Heart right ventricle (tissue), 16 donors: ENCODE data around the gene SDK2. TPM values are rescaled to one million over a fixed set of nuclear protein-coding genes. Genes with fewer than 3 reads are reported as not detected.

Source experiments
- ATAC-seq, 8 donors: fragments of 200-7000 bp; cut with Tn5 transposase; one replicate each; pipeline ENCODE4 v1.9.1; 2020; ENCODE audit warnings: mild to moderate bottlenecking in 8 of 8, moderate library complexity in 8 of 8, moderate number of reproducible peaks in 1 of 8
- DNase-seq, 2 donors: peaks; one replicate each; pipeline ENCODE4 v3.0.0-alpha.2; 2020
- H3K27ac ChIP-seq, 10 donors: fragments of 200-600 bp; sonication (generic) in 2 of 10; one replicate each; pipeline versions ENCODE4 v1.5.0 to v1.8.0; 2020 to 2022; ENCODE audit warnings: mild to moderate bottlenecking in 3 of 10
- H3K27me3 ChIP-seq, 7 donors: fragments of 200-600 bp; one replicate each; pipeline ENCODE4 v1.8.0; 2021 to 2022; ENCODE audit warnings: mild to moderate bottlenecking in 2 of 7
- H3K36me3 ChIP-seq, 9 donors: fragments of 200-600 bp; sonication (generic) in 1 of 9; one replicate each; pipeline versions ENCODE4 v1.5.0 to v1.8.0; 2020 to 2022; ENCODE audit warnings: mild to moderate bottlenecking in 2 of 9
- H3K4me1 ChIP-seq, 9 donors: fragments of 200-600 bp; sonication (generic) in 1 of 9; one replicate each; pipeline versions ENCODE4 v1.5.0 to v1.8.0; 2020 to 2022; ENCODE audit warnings: mild to moderate bottlenecking in 4 of 9
- H3K4me3 ChIP-seq, 10 donors: fragments of 200-600 bp; sonication (generic) in 2 of 10; one replicate each; pipeline versions ENCODE4 v1.5.0 to v1.8.0; 2020 to 2022; ENCODE audit warnings: mild to moderate bottlenecking in 7 of 10, moderate library complexity in 2 of 10
- H3K9me3 ChIP-seq, 11 donors: fragments of 200-600 bp in 10 of 11; sonication (generic) in 2 of 11; one replicate each; pipeline versions ENCODE4 v1.5.0 to v1.8.0; 2013 to 2022; ENCODE audit warnings: mild to moderate bottlenecking in 2 of 11, control low read depth in 1 of 11, moderate library complexity in 1 of 11
- WGBS, 2 donors: extraction: QIAGEN DNeasy Blood & Tissue Kit; methylation state at CpG; one replicate each; pipeline ENCODE4 v1.1.7; 2013; ENCODE audit warnings: inconsistent platforms in 1 of 2; 5-methylcytosine and 5-hydroxymethylcytosine counted together
- intact Hi-C, 10 donors: fragments of 100-400 bp; cut with DNase I; formaldehyde crosslinking; loops; one replicate each; pipeline versions ENCODE4 v1.11.1 to v1.14.2; 2022
- polyA plus RNA-seq, 2 donors: library from polyadenylated mRNA; stranded (reverse); fragments of 200-250 nt; gene quantifications; one replicate each; pipeline ENCODE4 v1.2.3, GENCODE V29; 2013
- total RNA-seq, 10 donors: library from RNA; stranded (reverse); fragmentation: NEBNext Ultra II Directional in 3 of 10; extraction: Animal tissue kit (Norgen Biotek cat#: 25700) in 3 of 10; gene quantifications; one replicate each; pipeline versions ENCODE4 v1.2.1 to v1.2.4, GENCODE V29; 2021 to 2023
- TF ChIP-seq, protein P1 (sequence below), 9 donors: fragments of 200-600 bp; sonication (generic) in 2 of 9; IDR thresholded peaks; one replicate each; pipeline versions ENCODE4 v1.5.0 to v1.8.0; 2021 to 2022; ENCODE audit warnings: antibody characterized with exemption in 9 of 9, mild to moderate bottlenecking in 5 of 9, moderate library complexity in 1 of 9
- donor health status: Arrhythmogenic right ventricular cardiomyopathy.
- donor health status: ischemic (EF 13 %, LVEDD 7.1; RV severe dilation, severe dysfunction).
- donor health status: healthy with polysubstance abuse.
- donor health status: DM: no; HTN: yes; CAD: no.
- donor health status: DM: no; HTN: no; CAD: no.
- donor health status: ischemic (EF 25% LVEDD 6.9; RV normal size, moderate dysfunction).
- donor health status: ischemic (EF 25% LVEDD 5.7; RV mildly dilated, moderate dysfunction).
- donor health status: healthy.
- donor health status: DM: yes; HTN: yes; CAD: no.
- donor health status: Ischemic cardiomyopathy.
- donor health status: ischemic (EF 35%, LVEDD 5.7; RV mildly dilated, moderate dysfunction).
- donor health status: nonischemic (EF 11% LVEDD 7.7; RV severe dilation, severe dysfunction).
- donor health status: DM: yes; HTN: yes; CAD: no.
- donor health status: PGD.
- donor health status: ischemic (EF 29% LVEDD 5.4; RV normal size, mild dysfunction).
- donor health status: nonischemic (EF 23%, LVEDD 6.1; RV moderate dilation, normal function).

SDK2 gene
- total and polyA plus RNA-seq, 12 donors = 0.44 to 4.2 (median 1.9) TPM

DNA sequence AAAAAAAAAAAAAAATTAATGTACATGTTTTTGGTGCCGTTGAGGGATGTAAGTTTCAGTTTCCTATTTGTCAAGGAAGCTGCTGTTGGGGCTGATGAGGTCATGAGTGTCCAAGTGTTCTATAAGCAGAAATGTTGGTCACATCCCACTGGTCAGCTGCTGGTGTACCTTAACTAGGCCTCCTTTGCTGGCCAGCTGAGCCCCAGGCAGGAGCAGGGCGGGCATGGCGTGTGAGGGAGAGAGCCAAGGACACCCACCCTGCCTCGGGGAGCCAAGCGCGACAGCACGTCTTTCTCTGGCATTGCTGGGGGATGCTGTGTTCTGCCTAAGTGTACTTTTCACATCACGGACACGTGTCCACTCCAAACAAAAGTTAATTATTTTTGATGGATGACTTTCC lies 224.4 kb downstream of the SDK2 start:
- Histone ChIP-seq H3K4me3 (no peak overlapping the region), H3K27me3 (no peaks in the 10 kb centered on the region), H3K36me3 (peaks cover 0 to 14% (median 0%) of the 10 kb centered on the region in 9 donors), H3K27ac (no peak overlapping the region), H3K9me3 (no peaks in the 10 kb centered on the region), H3K4me1 (no peaks in the 10 kb centered on the region)
- DNase-seq (no peak), ATAC-seq (no peak)
- WGBS, 2 donors = 81 to 84% methylated on average over 9 of the region's 9 CpGs
- intact Hi-C loops = loop anchor here in 5 of 10 donors (10.0 kb wide), 4 partner anchors 225 to 755 kb away; partner anchors contain the start of gene SDK2 (in 2 of the 5)
- TF ChIP-seq, protein P1, sequence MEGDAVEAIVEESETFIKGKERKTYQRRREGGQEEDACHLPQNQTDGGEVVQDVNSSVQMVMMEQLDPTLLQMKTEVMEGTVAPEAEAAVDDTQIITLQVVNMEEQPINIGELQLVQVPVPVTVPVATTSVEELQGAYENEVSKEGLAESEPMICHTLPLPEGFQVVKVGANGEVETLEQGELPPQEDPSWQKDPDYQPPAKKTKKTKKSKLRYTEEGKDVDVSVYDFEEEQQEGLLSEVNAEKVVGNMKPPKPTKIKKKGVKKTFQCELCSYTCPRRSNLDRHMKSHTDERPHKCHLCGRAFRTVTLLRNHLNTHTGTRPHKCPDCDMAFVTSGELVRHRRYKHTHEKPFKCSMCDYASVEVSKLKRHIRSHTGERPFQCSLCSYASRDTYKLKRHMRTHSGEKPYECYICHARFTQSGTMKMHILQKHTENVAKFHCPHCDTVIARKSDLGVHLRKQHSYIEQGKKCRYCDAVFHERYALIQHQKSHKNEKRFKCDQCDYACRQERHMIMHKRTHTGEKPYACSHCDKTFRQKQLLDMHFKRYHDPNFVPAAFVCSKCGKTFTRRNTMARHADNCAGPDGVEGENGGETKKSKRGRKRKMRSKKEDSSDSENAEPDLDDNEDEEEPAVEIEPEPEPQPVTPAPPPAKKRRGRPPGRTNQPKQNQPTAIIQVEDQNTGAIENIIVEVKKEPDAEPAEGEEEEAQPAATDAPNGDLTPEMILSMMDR (IDR thresholded peaks at IDR 0.05) = no peak

DNA sequence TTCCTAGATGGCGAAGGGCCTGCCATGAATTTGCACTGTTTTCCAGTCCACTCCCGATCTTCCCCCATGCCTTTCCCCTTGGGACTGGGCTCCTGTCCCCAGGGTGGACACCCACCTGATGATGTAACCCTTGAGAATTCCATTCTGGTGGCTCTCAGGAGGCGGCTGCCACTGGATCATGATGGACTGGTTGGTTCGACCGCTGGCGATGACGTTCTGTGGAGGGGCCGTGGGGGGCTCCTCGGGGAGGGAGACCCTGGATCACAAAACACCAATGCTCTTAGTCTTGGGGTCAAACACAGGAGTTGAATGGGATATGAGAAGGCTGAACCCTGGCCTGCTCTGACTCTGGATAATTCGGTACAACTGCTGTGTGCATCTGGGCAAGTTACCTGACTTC lies 225.2 kb downstream of the SDK2 start:
- H3K27ac ChIP-seq = no peak overlapping the region
- TF ChIP-seq, protein P1 (IDR thresholded peaks at IDR 0.05) = no peak
- peaks cover 0 to 14% (median 0%) of the 10 kb centered on the region in 9 donors for H3K36me3 ChIP-seq
- H3K4me3 ChIP-seq = no peak overlapping the region
- ATAC-seq (no peak), DNase-seq (no peak)
- intact Hi-C loops = no loop called here
- H3K9me3 ChIP-seq = no peaks in the 10 kb centered on the region
- no peaks in the 10 kb centered on the region for H3K27me3 ChIP-seq
- WGBS, 2 donors = 86 to 91% methylated on average over 10 of the region's 10 CpGs
- H3K4me1 ChIP-seq = no peaks in the 10 kb centered on the region

DNA sequence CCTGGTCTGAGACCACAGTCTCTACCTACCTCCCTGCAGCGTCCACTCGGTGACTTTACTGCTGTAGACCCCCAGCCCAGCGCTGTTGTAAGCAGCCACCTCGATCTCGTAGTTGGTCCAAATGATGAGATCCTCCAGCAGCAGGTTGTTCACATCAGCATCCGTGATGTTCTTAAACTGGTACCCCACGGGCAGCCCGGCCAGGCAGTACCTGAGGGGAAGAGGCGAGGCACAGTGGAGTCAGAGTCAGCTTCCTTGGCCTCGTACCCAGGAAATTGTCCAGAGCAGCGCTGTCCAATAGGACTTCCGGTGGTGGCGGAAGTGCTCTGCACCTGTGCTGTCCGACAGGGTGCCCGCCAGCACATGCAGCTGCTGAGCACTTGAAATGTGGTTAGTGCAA lies 228.5 kb downstream of the SDK2 start:
- H3K27ac ChIP-seq = no peak overlapping the region
- no peak for DNase-seq
- no peak for ATAC-seq
- H3K9me3 ChIP-seq = no peaks in the 10 kb centered on the region
- peaks cover 0 to 10% (median 8%) of the 10 kb centered on the region in 9 donors for H3K4me1 ChIP-seq
- WGBS, 2 donors = 86 to 88% methylated on average over 15 of the region's 15 CpGs
- intact Hi-C loops = no loop called here
- H3K36me3 ChIP-seq = no peaks in the 10 kb centered on the region
- H3K4me3 ChIP-seq = no peak overlapping the region
- H3K27me3 ChIP-seq = no peaks in the 10 kb centered on the region
- TF ChIP-seq, protein P1 (IDR thresholded peaks at IDR 0.05) = no peak

DNA sequence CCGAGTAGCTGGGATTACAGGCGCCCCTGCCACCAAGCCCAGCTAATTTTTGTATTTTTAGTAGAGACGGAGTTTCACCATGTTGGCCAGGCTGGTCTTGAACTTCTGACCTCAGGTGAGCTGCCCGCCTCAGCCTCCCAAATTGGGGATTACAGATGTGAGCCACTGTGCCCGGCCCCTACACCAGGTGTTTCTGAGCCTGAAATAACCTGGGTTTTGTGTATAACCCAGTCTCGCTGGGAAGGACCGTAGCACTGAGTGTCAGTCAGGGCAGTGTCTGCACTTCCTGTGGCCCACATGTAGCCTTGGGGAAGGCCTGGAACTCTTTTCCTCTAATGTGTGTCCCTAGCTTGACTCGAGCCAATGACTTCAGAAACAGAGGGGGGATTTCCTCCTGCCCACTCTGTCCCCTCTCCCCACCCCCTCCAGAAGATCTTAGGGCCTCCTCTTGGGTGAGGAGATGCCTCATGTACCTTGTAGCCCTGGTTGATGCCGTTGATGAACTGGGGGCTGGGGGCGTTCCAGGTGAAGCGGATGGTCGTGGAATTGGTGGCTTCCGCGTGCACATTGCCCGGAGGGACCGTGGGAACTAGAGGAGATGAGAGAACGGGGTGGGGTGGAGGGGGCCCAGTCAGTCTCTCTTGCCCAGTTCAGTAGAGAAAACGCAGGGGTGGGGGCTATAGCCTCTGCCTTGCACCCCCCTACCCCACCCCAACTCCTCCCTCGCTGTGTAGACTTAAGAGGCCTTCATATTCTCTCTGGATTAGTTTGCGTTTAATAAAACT lies 229.9 kb downstream of the SDK2 start:
- no peaks in the 10 kb centered on the region for H3K36me3 ChIP-seq
- no peak overlapping the region for H3K4me3 ChIP-seq
- 90 to 95% methylated on average over 20 of the region's 20 CpGs for WGBS, 2 donors
- no peaks in the 10 kb centered on the region for H3K9me3 ChIP-seq
- H3K27me3 ChIP-seq = no peaks in the 10 kb centered on the region
- TF ChIP-seq, protein P1 (IDR thresholded peaks at IDR 0.05) = no peak
- ATAC-seq (no peak), DNase-seq (no peak)
- H3K27ac ChIP-seq = no peak overlapping the region
- intact Hi-C loops = no loop called here
- peaks cover 0 to 24% (median 18%) of the 10 kb centered on the region in 9 donors for H3K4me1 ChIP-seq
